SJCRH30 (cell line): ENCODE data around the gene GRK5. TPM values are rescaled to one million over a fixed set of nuclear protein-coding genes. Genes with fewer than 3 reads are reported as not detected.

Experiments used
- DNase-seq, 2 experiments: peaks; one replicate each; pipeline ENCODE4 v3.0.0-alpha.2; 2015 to 2020
- H3K27ac ChIP-seq: fragments of 250-450 bp; sonication (Bioruptor Pico); 2 replicates; pipeline ENCODE4 v1.5.1; 2020; ENCODE audit warnings: mild to moderate bottlenecking, moderate library complexity
- H3K27me3 ChIP-seq: fragments of 250-450 bp; sonication (Bioruptor Pico); 2 replicates; pipeline ENCODE4 v1.5.1; 2020; ENCODE audit warnings: mild to moderate bottlenecking, moderate library complexity
- H3K36me3 ChIP-seq: fragments of 250-450 bp; sonication (Bioruptor Pico); 2 replicates; pipeline ENCODE4 v1.5.1; 2020; ENCODE audit warnings: mild to moderate bottlenecking, moderate library complexity
- H3K4me1 ChIP-seq: fragments of 250-450 bp; sonication (Bioruptor Pico); 2 replicates; pipeline ENCODE4 v1.5.1; 2020; ENCODE audit warnings: mild to moderate bottlenecking, moderate library complexity
- H3K4me3 ChIP-seq: fragments of 250-450 bp; sonication (Bioruptor Pico); 2 replicates; pipeline ENCODE4 v1.5.1; 2020; ENCODE audit warnings: mild to moderate bottlenecking, moderate library complexity
- H3K9me3 ChIP-seq: fragments of 250-450 bp; sonication (Bioruptor Pico); replicated peaks from 2 replicates; pipeline ENCODE4 v1.5.1; 2020; ENCODE audit warnings: mild to moderate bottlenecking, moderate library complexity
- total RNA-seq: library from RNA; depleted of rRNA; stranded (reverse); fragments of >200 nt; shearing (Covaris generic); gene quantifications from 2 replicates; pipeline ENCODE4 v1.2.3, GENCODE V29; 2014

The GRK5 gene
- total RNA-seq, 1 experiment from 2014 or later = 4.4 TPM

DNA sequence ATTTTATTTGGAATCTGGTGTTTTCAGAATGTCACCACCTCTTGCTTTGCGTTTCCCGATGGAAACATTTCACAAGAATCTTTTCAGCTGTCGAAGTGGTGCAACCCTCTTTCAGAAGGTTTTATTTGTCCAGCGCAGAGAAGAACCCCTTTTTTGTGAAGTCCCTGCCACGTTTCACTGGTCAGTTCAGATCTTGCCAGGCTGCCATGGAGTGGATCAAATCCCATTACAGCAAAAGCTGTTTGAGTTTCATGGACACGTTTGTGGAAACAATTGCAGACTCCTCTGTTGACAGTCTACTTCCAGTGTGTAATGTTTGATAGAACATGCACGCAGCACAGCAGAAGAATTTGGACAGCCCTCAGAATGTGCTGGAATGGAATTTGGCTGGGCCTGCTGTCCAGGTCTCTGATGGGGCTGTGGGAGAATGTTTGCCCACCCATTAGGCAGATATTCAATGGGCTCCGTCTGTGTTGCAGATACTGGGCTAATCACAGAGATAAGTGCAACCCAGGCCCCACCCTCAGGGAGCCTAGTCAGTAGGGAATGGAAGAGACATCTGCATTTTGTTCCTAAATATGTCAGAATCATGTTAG lies 143.2 kb downstream of the GRK5 start:
- Histone ChIP-seq H3K4me1 (no peaks in the 10 kb centered on the region), H3K4me3 (no peak overlapping the region), H3K27ac (no peak overlapping the region), H3K27me3 (no peaks in the 10 kb centered on the region), H3K36me3 (no peaks in the 10 kb centered on the region), H3K9me3 (0 out of 2 replicates have a peak, but pooled peaks cover 3% of the 10 kb centered on the region)
- no peak for DNase-seq

DNA sequence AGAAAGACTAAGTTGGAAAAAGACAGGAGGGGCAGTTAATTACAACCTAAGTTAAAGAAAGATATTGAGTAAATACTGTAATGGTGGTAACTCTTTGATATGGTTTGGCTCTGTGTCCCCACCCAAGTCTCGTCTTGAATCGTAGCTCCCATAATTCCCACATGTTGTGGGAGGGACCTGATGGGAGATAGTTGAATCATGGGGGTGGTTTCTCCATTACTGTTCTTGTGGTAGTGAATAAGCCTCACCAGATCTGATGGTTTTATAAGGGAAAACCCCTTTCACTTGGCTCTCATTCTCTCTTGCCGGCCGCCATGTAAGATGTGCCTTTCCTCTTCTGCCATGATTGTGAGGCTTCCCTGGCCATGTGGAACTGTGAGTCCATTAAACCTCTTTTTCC lies 143.8 kb downstream of the GRK5 start:
- Histone ChIP-seq H3K4me3 (no peak overlapping the region), H3K36me3 (no peaks in the 10 kb centered on the region), H3K27ac (no peak overlapping the region), H3K27me3 (no peaks in the 10 kb centered on the region), H3K9me3 (peaks cover 8% of the 10 kb centered on the region), H3K4me1 (no peaks in the 10 kb centered on the region)
- DNase-seq = no peak

DNA sequence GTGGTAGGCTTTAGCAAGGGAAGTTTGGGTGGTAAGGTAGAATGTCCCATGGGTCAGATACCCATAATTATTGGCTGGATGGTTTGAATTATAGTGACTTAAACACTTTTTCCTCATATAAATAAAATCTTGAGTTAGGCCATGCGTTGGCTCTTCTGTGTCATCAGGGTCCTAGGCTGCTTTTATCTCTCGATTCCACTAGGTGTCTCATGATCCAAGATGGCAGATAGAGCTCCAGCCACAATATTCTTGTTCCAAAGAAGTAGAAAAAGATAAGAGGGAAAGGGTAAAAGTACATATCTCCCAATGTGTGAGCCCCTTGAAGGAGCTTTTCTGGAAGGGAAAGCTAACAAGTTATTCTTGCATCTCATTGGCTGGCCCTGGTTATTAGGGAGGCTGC lies 144.7 kb downstream of the GRK5 start:
- no peaks in the 10 kb centered on the region for H3K27me3 ChIP-seq
- no peak overlapping the region for H3K4me3 ChIP-seq
- H3K36me3 ChIP-seq = no peaks in the 10 kb centered on the region
- H3K9me3 ChIP-seq = peaks cover 13% of the 10 kb centered on the region
- H3K4me1 ChIP-seq = no peaks in the 10 kb centered on the region
- H3K27ac ChIP-seq = no peak overlapping the region
- no peak for DNase-seq

DNA sequence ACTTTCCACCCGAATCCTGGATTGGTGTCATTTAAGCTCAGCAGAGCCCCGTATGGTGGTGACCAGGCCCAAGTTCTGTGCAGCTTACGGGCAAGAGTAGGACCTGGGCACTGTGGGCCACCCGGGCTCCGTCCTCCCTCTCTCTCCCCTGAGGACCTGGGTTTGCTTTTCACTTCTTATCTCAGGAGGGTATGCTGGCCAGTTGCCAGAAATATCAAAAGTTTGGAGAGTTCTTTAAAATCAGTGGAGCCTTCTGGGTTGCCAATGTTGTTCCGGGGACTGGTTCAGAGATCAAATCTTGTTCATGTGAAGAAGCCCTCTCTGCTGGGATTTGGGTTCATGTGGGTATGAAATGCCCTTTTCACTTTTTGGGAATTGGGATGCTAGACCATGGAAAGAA lies 145.4 kb downstream of the GRK5 start:
- Histone ChIP-seq H3K4me1 (no peaks in the 10 kb centered on the region), H3K27me3 (no peaks in the 10 kb centered on the region), H3K9me3 (peaks cover 13% of the 10 kb centered on the region), H3K4me3 (no peak overlapping the region), H3K36me3 (no peaks in the 10 kb centered on the region), H3K27ac (no peak overlapping the region)
- DNase-seq = no peak

DNA sequence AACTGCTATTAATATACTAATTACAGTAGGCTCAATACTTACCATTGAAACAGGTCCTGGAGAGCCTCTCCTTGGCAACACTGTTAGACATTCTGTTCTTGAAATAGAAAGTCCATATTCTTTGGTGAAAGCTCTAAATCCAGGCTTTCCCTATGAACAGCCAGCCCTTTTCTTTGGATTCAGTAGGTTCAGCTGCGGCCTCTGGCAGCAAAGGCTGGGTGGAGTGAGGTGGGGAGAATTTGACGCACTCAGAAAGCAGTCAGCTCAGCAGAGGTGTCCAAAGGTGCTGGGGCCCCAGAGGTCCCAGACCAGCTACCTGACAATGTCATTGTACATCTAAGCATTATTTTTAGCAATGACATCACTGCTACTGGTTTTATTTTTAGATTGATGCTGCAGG lies 146.1 kb downstream of the GRK5 start:
- H3K27ac ChIP-seq = no peak overlapping the region
- peaks cover 13% of the 10 kb centered on the region for H3K9me3 ChIP-seq
- no peaks in the 10 kb centered on the region for H3K36me3 ChIP-seq
- H3K4me1 ChIP-seq = no peaks in the 10 kb centered on the region
- H3K4me3 ChIP-seq = no peak overlapping the region
- H3K27me3 ChIP-seq = no peaks in the 10 kb centered on the region
- DNase-seq = no peak

DNA sequence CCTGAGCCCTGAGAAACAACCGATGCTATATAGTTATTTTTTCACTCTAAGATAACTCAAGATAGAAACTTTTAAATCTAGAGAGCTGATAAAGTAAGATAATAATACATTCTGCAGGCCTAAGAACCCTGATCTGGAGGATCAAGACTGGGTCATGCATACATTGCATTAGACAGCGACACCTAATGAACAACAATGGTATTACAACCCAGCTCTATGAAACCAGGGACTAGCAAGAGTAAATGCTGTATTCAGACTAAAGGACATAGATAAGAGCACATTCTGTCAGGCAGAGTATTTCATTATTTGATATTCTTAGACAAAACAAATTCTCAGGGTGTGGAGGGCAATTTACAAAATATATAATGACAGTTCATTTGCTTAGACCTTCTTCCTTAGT lies 148.6 kb downstream of the GRK5 start:
- Histone ChIP-seq H3K9me3 (peaks cover 13% of the 10 kb centered on the region), H3K4me1 (no peaks in the 10 kb centered on the region), H3K27me3 (no peaks in the 10 kb centered on the region), H3K36me3 (no peaks in the 10 kb centered on the region), H3K27ac (no peak overlapping the region), H3K4me3 (no peak overlapping the region)
- peak in 1 of 2 experiments; percentile 45 for DNase-seq

DNA sequence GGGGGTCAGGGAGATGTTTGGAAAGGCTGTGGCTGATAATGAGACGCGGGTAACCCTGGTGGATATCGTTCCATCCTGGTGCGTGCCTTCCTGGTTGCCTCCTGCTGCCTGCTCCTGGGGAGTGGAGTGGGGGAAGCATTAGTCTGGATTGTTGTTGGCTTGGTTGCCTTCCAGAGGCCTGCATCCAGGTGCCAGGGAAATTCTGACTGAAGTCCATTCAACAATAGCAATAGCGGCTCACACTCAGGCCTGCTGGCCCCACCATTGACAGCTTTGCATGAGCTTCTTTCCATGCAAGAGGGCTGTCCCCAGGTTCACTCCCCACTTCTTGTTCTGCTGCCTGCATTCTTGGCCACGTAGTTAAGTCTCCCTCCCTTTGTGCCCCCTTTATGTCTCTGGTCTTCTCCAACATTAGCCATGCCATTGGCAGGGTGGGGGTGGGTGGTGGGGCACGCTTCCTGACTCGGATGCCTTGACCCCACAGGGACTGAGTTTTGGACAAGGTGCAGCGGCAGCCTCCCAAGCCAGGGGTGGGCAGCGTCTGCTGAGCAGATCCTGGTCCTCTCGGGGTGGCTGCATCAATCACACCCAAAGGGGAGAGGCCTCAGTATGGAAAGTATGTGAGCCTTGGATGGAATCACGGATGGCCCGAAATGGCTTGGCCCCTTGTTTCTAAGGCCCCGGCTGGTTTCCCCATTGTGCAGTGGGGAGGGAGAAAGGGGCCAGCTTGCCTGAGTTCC lies 150.2 kb downstream of the GRK5 start:
- peaks cover 10% of the 10 kb centered on the region for H3K9me3 ChIP-seq
- no peak overlapping the region for H3K27ac ChIP-seq
- no peaks in the 10 kb centered on the region for H3K36me3 ChIP-seq
- H3K4me1 ChIP-seq = no peaks in the 10 kb centered on the region
- DNase-seq = no peak
- no peaks in the 10 kb centered on the region for H3K27me3 ChIP-seq
- H3K4me3 ChIP-seq = no peak overlapping the region

DNA sequence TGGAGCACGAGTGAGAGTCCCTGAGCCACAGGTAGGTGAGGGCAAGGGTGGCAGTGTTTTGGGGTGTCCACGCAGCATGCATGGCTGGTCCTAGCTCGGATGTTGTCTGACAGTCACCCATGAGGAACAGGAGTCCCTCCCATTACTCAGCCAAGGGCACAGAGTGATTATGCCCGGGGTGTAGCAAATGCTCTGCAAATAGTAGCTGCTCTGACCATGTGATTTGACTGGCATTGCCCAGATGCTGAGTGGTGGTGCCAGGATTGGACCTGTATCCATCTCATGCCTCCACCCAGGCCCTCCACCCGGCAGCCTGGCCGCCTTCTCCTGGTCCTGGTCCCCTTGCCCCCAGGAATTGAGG lies 150.8 kb downstream of the GRK5 start:
- Histone ChIP-seq H3K36me3 (no peaks in the 10 kb centered on the region), H3K9me3 (peaks cover 10% of the 10 kb centered on the region), H3K27me3 (no peaks in the 10 kb centered on the region), H3K4me3 (no peak overlapping the region), H3K4me1 (no peaks in the 10 kb centered on the region), H3K27ac (no peak overlapping the region)
- no peak for DNase-seq

DNA sequence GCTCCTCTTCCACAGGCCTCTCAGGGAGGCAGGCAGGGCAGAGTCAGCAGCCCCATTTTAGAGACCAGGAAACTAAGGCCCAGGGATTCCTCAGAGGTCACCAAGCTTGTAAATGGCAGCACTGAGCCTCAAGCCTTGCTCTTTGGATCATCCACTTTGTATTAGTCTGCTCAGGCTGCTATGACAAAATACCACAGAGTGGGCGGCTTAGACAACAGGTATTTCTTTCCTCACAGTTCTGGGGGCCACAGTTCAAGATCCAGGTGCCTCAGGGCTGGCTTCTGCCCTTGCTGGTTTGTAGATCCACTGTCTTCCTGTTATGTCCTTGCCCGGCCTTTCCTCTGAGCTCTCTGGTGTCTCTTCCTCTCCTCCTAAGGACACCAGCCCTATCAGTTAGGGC lies 151.2 kb downstream of the GRK5 start:
- H3K27me3 ChIP-seq = no peaks in the 10 kb centered on the region
- H3K27ac ChIP-seq = no peak overlapping the region
- no peak overlapping the region for H3K4me3 ChIP-seq
- no peaks in the 10 kb centered on the region for H3K36me3 ChIP-seq
- peaks cover 10% of the 10 kb centered on the region for H3K9me3 ChIP-seq
- no peaks in the 10 kb centered on the region for H3K4me1 ChIP-seq
- DNase-seq = no peak

DNA sequence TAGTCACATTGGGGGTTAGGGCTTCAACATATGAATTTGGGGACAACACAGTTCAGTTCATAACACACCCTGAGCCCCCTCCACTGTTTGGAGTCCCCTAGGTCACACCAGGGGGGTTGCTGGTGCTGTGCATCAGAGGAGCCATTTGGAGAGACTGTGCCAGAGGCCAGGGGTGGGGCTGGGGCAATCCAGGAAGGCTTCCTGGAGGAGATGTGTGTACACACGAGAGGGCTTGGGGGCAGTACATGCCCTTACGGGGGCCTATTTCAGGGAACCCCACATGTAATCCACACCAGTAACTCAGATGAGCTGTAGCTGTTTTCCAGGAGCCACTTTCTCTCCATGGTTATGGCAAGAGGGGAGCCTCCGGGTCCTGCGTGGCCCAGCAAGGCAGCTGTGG lies 151.7 kb downstream of the GRK5 start:
- no peaks in the 10 kb centered on the region for H3K36me3 ChIP-seq
- H3K4me3 ChIP-seq = no peak overlapping the region
- no peaks in the 10 kb centered on the region for H3K27me3 ChIP-seq
- peaks cover 10% of the 10 kb centered on the region for H3K9me3 ChIP-seq
- DNase-seq = no peak
- peaks cover 4% of the 10 kb centered on the region for H3K4me1 ChIP-seq
- H3K27ac ChIP-seq = no peak overlapping the region

DNA sequence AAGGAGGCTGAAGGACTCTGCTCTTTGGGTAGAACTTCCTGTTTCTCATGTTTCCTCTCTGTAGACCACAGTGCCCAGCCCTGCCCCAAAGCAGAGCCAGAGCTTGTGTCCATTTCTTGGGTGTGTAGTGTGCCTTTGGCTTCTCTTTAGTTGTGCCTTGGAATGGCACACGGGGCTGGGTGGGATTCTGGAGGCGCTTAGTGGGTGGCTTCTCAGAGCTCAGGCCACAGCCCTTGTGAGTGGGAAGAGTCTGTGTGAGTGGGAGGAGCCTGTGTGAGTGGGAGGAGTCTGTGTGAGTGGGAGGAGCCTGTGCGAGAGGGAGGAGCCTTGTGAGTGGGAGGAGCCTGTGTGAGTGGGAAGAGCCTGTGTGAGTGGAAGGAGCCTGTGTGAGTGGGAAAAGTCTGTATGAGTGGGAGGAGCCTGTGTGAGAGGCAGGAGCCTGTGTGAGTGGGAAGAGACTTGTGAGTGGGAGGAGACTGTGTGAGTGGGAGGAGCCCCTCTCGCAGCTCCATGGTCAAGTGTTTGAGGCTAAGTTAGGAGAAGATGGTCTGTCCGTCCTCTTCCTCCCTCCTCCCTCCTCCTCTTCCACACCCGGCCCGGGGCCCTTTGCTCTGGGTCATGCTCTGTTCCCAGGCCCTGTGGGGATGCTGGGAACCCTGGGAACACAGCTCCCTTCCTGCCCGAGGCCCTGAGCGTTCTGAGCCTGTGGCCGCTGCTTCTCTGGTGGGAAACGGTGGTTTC lies 153.0 kb downstream of the GRK5 start:
- Histone ChIP-seq H3K4me3 (no peak overlapping the region), H3K36me3 (no peaks in the 10 kb centered on the region), H3K27ac (no peak overlapping the region), H3K9me3 (peaks cover 10% of the 10 kb centered on the region), H3K27me3 (no peaks in the 10 kb centered on the region), H3K4me1 (peaks cover 17% of the 10 kb centered on the region)
- peak in 1 of 2 experiments; percentile 31 for DNase-seq

DNA sequence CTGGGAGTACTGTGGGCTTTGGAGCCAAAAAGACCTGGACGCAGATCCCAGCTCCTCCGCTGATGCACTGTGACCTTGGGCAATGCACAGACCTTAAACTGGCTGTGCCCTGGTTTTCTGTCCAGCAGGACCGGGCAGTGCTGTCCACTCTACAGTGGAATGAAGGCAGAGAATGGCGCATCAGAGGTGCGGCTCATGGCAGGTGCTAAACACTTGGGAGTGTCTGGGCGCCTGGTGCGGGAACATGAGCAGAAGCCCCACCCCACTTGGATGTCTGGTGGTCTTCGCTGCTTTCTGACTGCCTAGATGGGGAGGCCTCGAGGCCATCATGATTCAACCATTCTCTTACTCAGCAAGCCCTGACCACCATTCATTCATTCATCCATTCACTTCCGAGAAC lies 153.7 kb downstream of the GRK5 start:
- peaks cover 22% of the 10 kb centered on the region for H3K4me1 ChIP-seq
- H3K36me3 ChIP-seq = no peaks in the 10 kb centered on the region
- no peak overlapping the region for H3K27ac ChIP-seq
- H3K9me3 ChIP-seq = peaks cover 7% of the 10 kb centered on the region
- no peak for DNase-seq
- no peak overlapping the region for H3K4me3 ChIP-seq
- no peaks in the 10 kb centered on the region for H3K27me3 ChIP-seq

DNA sequence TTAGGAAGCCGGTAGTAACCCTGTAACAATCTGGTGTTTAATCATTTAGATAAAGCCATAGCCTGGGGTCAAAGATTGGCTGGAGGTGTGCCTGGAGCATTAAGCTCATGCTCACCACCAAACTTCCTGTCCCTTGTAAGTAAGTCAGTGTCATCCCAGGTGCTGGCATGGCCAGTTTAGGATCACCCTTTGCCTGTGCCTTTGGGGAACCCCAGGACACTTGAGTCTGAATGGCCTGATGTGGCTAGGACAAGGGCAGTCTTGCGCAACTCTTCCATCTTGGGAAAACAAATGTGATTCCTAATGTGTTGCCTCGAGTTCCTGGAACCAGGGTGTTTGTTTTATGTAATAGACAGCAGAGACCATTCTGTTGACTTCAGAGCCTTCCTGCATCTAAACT lies 154.8 kb downstream of the GRK5 start:
- H3K9me3 ChIP-seq = no peaks in the 10 kb centered on the region
- no peak overlapping the region for H3K27ac ChIP-seq
- H3K4me1 ChIP-seq = peaks cover 22% of the 10 kb centered on the region
- H3K4me3 ChIP-seq = no peak overlapping the region
- DNase-seq = no peak
- no peaks in the 10 kb centered on the region for H3K27me3 ChIP-seq
- no peaks in the 10 kb centered on the region for H3K36me3 ChIP-seq

DNA sequence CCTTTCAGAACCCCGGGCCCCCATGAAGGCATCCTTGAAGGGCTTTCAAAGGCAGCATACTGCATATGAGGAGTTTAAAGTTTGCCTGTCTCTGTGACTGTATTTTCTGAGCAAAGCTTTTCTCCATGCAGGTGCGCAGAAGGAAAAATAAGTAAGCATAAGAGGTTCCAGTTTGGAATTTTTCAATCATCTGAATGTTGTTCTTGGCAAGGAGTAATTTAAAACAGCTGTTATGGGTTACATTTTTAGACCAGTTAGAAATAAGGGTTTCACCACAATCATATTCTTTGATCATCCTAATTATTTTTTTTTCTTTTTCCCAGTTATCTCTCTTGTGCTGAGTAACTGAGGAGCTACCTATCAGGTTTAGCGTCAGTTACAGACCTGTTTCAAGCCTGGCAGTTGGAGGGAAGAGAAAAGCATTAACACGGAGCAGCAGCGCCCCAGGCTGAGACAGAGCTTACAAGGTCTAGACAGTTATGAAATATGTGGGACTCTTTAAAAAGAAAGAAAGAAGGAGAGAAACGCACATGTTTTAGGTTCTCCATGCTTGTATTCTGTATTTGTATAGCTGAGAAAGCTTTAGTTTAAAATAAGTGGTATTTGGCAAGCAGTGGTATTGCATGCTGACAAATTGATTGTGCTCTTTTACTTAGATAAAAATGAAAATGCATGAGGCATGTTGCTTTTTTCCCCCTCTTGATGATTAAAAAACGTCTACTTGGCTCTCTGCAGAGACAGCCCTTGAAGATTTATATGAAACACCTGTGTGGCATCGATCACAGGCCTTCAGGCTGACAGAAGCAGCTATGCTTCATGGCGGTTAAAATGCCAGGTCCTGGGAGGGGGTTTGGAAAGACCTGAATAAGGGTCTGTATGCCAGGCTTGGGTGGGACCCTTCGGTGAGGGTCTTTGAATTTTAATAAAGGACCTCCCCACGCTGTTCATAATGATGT lies 157.6 kb downstream of the GRK5 start:
- peak in 1 of 2 experiments; percentile 60 for DNase-seq
- Histone ChIP-seq H3K4me3 (no peak overlapping the region), H3K27ac (peak overlapping the region; percentile 34), H3K9me3 (no peaks in the 10 kb centered on the region), H3K4me1 (peaks cover 35% of the 10 kb centered on the region), H3K27me3 (no peaks in the 10 kb centered on the region), H3K36me3 (no peaks in the 10 kb centered on the region)
